GM12873 (cell line): ENCODE measurements around the gene ANTXR2.

ENCODE experiments used
- TF ChIP-seq, protein P1 (sequence below): IDR thresholded peaks from 2 replicates; pipeline ENCODE4 v1.5.1; 2012; ENCODE audit warnings: low read depth, mild to moderate bottlenecking, moderate library complexity, low read length, control low read depth; ENCODE audit not compliant: insufficient read depth; ENCODE audit errors: missing control alignments

ANTXR2 gene

DNA sequence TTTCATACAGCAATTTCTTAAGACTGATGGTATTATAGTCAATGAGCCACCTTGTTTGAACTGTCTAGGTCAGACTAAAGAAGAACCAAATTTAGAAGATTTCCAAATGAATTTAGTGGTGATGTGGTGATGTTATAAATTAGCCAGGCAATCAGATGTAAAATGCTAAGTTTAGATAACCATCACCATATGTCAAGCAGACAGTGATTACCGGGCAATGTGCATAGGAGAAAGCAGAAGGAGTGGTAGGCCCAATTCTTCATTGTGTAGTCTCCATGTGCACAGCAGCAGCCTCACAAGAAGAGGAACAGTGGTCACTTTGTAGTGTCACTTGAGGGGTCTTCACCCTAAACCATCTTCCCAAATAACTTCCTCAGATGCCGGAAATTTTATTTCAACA is 198.8 kb downstream of the ANTXR2 start:
- TF ChIP-seq, protein P1, sequence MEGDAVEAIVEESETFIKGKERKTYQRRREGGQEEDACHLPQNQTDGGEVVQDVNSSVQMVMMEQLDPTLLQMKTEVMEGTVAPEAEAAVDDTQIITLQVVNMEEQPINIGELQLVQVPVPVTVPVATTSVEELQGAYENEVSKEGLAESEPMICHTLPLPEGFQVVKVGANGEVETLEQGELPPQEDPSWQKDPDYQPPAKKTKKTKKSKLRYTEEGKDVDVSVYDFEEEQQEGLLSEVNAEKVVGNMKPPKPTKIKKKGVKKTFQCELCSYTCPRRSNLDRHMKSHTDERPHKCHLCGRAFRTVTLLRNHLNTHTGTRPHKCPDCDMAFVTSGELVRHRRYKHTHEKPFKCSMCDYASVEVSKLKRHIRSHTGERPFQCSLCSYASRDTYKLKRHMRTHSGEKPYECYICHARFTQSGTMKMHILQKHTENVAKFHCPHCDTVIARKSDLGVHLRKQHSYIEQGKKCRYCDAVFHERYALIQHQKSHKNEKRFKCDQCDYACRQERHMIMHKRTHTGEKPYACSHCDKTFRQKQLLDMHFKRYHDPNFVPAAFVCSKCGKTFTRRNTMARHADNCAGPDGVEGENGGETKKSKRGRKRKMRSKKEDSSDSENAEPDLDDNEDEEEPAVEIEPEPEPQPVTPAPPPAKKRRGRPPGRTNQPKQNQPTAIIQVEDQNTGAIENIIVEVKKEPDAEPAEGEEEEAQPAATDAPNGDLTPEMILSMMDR: no peak

DNA sequence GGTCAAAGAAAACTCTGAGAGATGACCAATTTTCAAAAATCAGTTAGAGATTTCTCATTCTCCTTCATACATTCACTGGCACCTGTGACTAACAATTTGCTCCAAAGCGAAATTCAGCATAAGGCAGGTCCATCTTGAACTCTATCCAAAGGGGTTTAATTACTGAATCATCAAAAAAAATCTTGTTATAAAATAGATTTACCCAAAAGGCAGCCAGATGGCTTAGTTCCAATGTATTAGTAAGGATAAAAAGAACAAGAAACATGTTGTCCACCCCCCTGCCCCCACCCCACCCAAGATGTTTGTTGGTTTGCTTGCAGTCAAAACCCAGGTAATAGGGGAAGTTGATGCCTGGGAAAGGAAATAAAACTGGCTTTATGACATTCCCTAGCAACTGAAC is 200.3 kb downstream of the ANTXR2 start:
- TF ChIP-seq, protein P1: no peak

DNA sequence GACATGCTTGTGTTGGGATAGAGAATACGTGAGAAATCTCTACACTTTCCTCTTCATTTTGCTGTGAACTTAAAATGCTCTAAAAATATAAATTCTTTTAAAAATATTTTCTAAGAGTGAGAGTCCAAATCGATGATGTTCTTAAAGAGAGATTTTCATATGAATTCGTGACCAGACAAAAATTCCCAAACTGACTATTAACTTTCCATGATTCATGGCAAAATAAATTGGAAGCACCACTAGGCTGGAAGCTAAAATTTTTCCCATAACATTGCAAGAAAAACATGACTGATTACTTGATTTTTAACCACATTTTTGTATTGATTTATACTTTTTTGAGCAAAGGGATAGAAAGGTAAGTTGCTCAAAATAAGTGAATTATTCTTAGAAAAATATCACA is 201.1 kb downstream of the ANTXR2 start:
- TF ChIP-seq, protein P1: no peak

DNA sequence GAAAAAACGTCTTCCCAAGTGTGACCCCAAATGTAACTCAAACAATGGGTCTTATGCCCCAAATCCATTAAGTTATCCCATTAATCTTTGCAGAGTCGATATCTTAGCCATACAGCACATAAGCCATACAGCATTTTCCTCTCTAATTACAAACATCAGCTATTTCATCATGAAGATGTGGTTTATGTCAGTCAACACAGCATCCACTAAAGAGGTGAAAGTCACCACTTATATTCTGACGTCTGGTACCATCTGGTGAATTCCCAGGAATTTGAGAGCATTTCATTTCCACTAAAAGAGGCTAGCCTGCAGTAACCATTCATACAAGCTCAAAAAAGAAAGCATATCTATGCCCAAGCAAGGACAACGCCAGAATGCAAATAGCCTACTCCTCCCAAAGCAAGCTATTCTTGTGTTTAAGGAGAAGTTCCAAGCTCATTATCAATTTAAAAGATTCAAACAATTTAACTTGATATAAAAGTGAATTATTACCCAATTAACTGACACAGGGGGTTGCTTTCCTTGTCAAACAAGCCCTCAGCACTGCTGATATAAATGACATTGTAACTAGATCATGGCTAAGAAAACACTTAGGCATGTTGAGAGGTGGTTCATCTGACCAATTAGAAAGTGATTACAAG is 203.3 kb downstream of the ANTXR2 start:
- TF ChIP-seq, protein P1: no peak

DNA sequence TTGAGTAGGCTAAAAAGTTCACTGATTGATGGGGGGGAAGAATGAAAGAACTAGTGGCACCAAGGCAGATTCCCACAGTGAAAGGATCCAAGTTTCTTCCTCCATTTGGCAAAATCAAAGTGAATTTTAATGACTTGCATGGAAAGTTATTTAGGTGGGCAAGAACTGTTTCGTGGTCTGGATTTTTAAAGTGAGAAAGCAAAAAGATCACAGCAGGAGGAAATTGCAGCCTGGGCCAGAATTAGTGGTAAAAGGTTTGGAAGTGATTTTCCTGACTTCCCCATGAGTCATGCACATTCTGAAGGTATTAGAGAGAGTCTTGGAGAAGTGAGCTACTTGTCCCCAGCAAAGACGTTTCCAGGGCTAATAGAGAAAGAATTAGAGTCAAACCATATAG is 207.8 kb downstream of the ANTXR2 start:
- TF ChIP-seq, protein P1: no peak

DNA sequence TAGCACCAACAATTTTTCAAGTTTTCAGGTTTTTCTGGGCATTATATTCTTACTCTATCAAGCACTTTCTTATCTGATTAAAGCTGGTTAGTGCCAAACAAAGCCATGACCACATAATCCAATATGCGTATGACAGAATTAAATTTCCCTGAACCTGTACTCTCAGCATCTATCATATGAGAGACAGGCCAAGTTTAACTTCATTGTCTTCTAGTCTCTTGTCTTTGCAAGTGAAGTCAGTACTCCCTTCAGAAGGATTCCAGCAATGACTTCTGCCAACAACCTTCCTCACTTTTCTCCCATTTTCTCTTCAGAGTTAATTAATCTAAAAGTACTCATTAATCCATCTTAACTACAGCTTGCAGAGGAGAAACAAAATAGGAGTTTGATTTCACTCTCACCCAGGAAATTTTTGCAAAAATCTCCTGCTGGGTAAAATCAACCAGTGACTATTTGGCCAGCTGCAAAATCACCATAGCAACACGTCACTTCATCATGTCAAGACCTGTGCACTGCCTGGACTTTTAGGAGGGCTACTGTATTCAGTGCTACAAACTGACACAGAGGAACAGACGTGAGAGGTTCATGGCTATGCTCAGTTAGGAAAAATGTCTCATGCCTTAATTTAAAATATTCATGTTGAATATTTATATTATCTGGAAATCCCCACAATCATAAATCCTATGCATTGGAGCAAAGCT is 208.4 kb downstream of the ANTXR2 start:
- TF ChIP-seq, protein P1: no peak

DNA sequence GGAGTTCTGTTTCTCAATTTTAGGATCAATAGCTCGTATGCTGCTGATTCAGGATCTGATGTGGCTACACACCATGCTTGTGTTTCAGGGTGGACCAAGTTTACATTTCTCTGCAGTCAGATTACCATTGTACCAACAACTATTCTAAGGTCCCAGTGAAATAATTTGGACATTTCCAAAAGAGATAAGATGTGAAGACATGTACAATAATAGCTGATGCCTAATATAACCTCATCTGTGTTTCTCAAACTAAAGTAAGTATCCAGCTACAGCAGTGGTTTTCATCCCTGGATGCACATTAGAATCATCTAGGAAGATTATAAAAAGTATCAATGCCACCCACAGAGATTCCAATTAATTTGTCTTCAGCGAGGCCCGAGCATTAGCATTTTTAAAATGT is 209.7 kb downstream of the ANTXR2 start:
- TF ChIP-seq, protein P1: no peak
